Testis (tissue), 3 donors: Measurements from ENCODE around the gene MGLL. TPM values are rescaled to one million over a fixed set of nuclear protein-coding genes. Genes with fewer than 3 reads are reported as not detected.
A peak's percentile ranks its signal among the peaks of the same experiment; 100 is the strongest.

Experiments
- DNase-seq: peaks from one replicate; pipeline ENCODE4 v3.0.0-alpha.2; 2019
- H3K27ac ChIP-seq, 2 donors: fragments of 200-600 bp; sonication (generic); one replicate each; pipeline ENCODE4 v1.5.1; 2019
- H3K27me3 ChIP-seq: fragments of 200-600 bp; sonication (generic); one replicate; pipeline ENCODE4 v1.5.1; 2019
- H3K36me3 ChIP-seq: fragments of 200-600 bp; sonication (generic); one replicate; pipeline ENCODE4 v1.5.1; 2017; ENCODE audit warnings: low read depth; ENCODE audit errors: missing control alignments
- H3K4me1 ChIP-seq: fragments of 200-600 bp; sonication (generic); one replicate; pipeline ENCODE4 v1.5.1; 2019
- H3K4me3 ChIP-seq, 2 donors: fragments of 200-600 bp; sonication (generic); one replicate each; pipeline ENCODE4 v1.5.1; 2017 to 2019
- H3K9me3 ChIP-seq: fragments of 200-600 bp; sonication (generic); one replicate; pipeline ENCODE4 v1.5.1; 2017
- CTCF ChIP-seq, 3 experiments: fragments of 450-650 bp in 2 of 3; fragments of 200-600 bp in 1 of 3; sonication (generic) in 1 of 3; IDR thresholded peaks; one replicate each; pipeline ENCODE4 v1.5.1; 2016 to 2019; ENCODE audit warnings: antibody characterized with exemption in 3 of 3, mild to moderate bottlenecking in 2 of 3, moderate library complexity in 1 of 3
- POLR2A ChIP-seq: fragments of 450-650 bp; IDR thresholded peaks from one replicate; pipeline ENCODE4 v1.6.1; 2017; ENCODE audit warnings: antibody characterized with exemption, mild to moderate bottlenecking, moderate library complexity
- WGBS, 2 donors: methylation state at CpG; one replicate each; pipeline ENCODE4 v1.1.5; 2018; 5-methylcytosine and 5-hydroxymethylcytosine counted together
- intact Hi-C: fragments of 100-400 bp; cut with DNase I; formaldehyde crosslinking; loops from one replicate; pipeline ENCODE4 v1.15.1; 2023; ENCODE audit warnings: low total_unique reads
- polyA plus RNA-seq: library from polyadenylated mRNA; stranded (reverse); fragments of 350-450 nt; fragmentation: Illumina TruSeq; extraction: RNeasy Lipid Tissue Mini Kit (QIAGEN cat#74804); gene quantifications from one replicate; pipeline ENCODE4 v1.2.3, GENCODE V29; 2014; ENCODE audit warnings: low read depth, low replicate concordance; ENCODE audit not compliant: insufficient read depth
- total RNA-seq, 2 donors: library from RNA; depleted of rRNA; stranded (reverse); fragments of >200 nt; gene quantifications; one replicate each; pipeline ENCODE4 v1.2.3, GENCODE V29; 2016

The MGLL gene
- total and polyA plus RNA-seq, 3 donors from 2014 or later: 18.3 to 26.0 (median 19.2) TPM

- peak; percentile 32 for DNase-seq
- peaks cover 26% of the 10 kb centered on the region for H3K4me1 ChIP-seq
- H3K27ac ChIP-seq: peak overlapping the region in 1 of 2 donors; percentile 51
Measured at GRCh38 chr3:127792541-127793292, 29.6 kb downstream of the MGLL start.

GRCh38 chr3:127791221-127791913 lies 30.9 kb downstream of the MGLL start:
- Histone ChIP-seq H3K27ac (peak overlapping the region; percentile 15 to 52), H3K4me3 (no peak overlapping the region), H3K27me3 (no peaks in the 10 kb centered on the region), H3K4me1 (peaks cover 40% of the 10 kb centered on the region), H3K9me3 (no peaks in the 10 kb centered on the region), H3K36me3 (no peaks in the 10 kb centered on the region)
- intact Hi-C loops: no loop called here
- DNase-seq: peak; percentile 33
- TF ChIP-seq CTCF (IDR thresholded peaks at IDR 0.05) (no peak), POLR2A (no peak)
- 47 to 55% methylated on average over 9 of the region's 9 CpGs for WGBS, 2 donors

More at GRCh38 chr3:127792541-127793292, 29.6 kb downstream of the MGLL start:
- intact Hi-C loops: no loop called here
- Histone ChIP-seq H3K36me3 (no peaks in the 10 kb centered on the region), H3K9me3 (no peaks in the 10 kb centered on the region), H3K27me3 (no peaks in the 10 kb centered on the region), H3K4me3 (no peak overlapping the region)
- no peak for TF ChIP-seq CTCF (IDR thresholded peaks at IDR 0.05)
- no peak for TF ChIP-seq POLR2A
- 75 to 78% methylated on average over 16 to 18 of the region's 18 CpGs for WGBS, 2 donors

GRCh38 chr3:127790882-127791183 lies 31.5 kb downstream of the MGLL start:
- H3K27me3 ChIP-seq: no peaks in the 10 kb centered on the region
- peaks cover 45% of the 10 kb centered on the region for H3K4me1 ChIP-seq

GRCh38 chr3:127789990-127790881 lies 32.1 kb downstream of the MGLL start:
- H3K4me1 ChIP-seq: peaks cover 50% of the 10 kb centered on the region
- no peaks in the 10 kb centered on the region for H3K9me3 ChIP-seq
- whole genome bisulfite sequencing, 2 donors: 81 to 89% methylated on average over 19 of the region's 19 CpGs
- no peaks in the 10 kb centered on the region for H3K27me3 ChIP-seq
- H3K4me3 ChIP-seq: no peak overlapping the region
- peak overlapping the region; percentile 14 to 52 for H3K27ac ChIP-seq
- intact Hi-C loops: no loop called here
- no peaks in the 10 kb centered on the region for H3K36me3 ChIP-seq
- no peak for DNase-seq
- no peak for TF ChIP-seq CTCF (IDR thresholded peaks at IDR 0.05)

More at GRCh38 chr3:127790882-127791183, 31.5 kb downstream of the MGLL start:
- Histone ChIP-seq H3K36me3 (no peaks in the 10 kb centered on the region), H3K4me3 (no peak overlapping the region), H3K9me3 (no peaks in the 10 kb centered on the region), H3K27ac (peak overlapping the region; percentile 14 to 52)
- no peak for DNase-seq
- intact Hi-C loops: no loop called here
- 76 to 78% methylated on average over 7 of the region's 7 CpGs for WGBS, 2 donors
- TF ChIP-seq POLR2A: no peak

- Histone ChIP-seq H3K9me3 (no peaks in the 10 kb centered on the region), H3K4me1 (peaks cover 54% of the 10 kb centered on the region), H3K27me3 (no peaks in the 10 kb centered on the region), H3K36me3 (no peaks in the 10 kb centered on the region), H3K27ac (no peak overlapping the region), H3K4me3 (no peak overlapping the region)
- TF ChIP-seq POLR2A (no peak), CTCF (IDR thresholded peaks at IDR 0.05) (no peak)
- intact Hi-C loops: no loop called here
- WGBS, 2 donors: 84 to 90% methylated on average over 5 of the region's 5 CpGs
- no peak for DNase-seq
Measured at GRCh38 chr3:127789051-127789450, 33.3 kb downstream of the MGLL start.
